Measurements from ENCODE around the gene HOMER2. TPM values are rescaled to one million over a fixed set of nuclear protein-coding genes. Genes with fewer than 3 reads are reported as not detected.
A peak's percentile ranks its signal among the peaks of the same experiment; 100 is the strongest.
"Not testable (repeated sequence)": the region's sequence is repeated elsewhere in the genome, so short reads cannot be mapped to it uniquely, and the experiment has no call there.

The HOMER2 gene
- polyA plus RNA-seq, 3 donors = 0.92 to 2.4 (median 1.6) TPM

DNA sequence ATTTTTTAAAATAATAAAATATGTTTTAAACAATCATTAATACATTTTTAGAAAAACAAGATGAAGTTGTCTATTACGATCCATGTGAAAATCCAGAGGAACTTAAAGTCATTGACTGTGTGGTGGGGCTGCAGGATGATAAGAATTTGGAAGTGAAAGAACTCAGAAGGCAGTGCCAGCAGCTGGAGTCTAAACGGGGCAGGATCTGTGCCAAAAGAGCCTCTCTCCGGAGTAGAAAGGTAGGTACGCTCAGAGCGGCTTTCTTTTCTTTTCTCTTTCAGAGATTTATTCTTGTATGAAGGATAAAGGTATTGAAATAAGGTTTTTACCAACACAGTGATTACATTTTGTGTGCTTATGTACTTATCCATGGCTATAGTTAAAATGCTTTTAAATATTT, 129.5 kb downstream of the HOMER2 start:
- Histone ChIP-seq H3K9ac (ENCODE audit: insufficient read depth, low read length, poor library complexity, severe bottlenecking) (no peak overlapping the region), H3K79me2 (ENCODE audit: insufficient read depth, low read length) (no peaks in the 10 kb centered on the region), H4K20me1 (ENCODE audit: insufficient read depth, low read length) (peaks cover 20% of the 10 kb centered on the region), H3K4me2 (replicated peaks; ENCODE audit: extremely low read depth, low read length, poor library complexity, severe bottlenecking) (no peak overlapping the region), H3K9me3 (replicated peaks in 1 of 2; ENCODE audit: control insufficient read depth in 1 of 2, insufficient read depth in 1 of 2, low read length in 2 of 2) (no peaks in the 10 kb centered on the region), H3K4me1 (ENCODE audit: control insufficient read depth in 1 of 2, insufficient read depth in 2 of 2, low read length in 2 of 2) (no peaks in the 10 kb centered on the region), H3K27me3 (ENCODE audit: control insufficient read depth in 2 of 2, insufficient read depth in 2 of 2, low read length in 2 of 2) (no peaks in the 10 kb centered on the region), H3K27ac (ENCODE audit: low read depth in 1 of 2, low read length in 2 of 2) (no peak overlapping the region), H3K4me3 (replicated peaks in 1 of 3; ENCODE audit: low read depth in 2 of 3, low read length in 3 of 3) (no peak overlapping the region), H3K36me3 (replicated peaks in 1 of 2; ENCODE audit: control insufficient read depth in 1 of 2, insufficient read depth in 2 of 2, low read length in 2 of 2) (peaks cover 75 to 96% of the 10 kb centered on the region in 2 donors), H2AFZ (ENCODE audit: insufficient read depth, low read depth, low read length, poor library complexity, severe bottlenecking) (no peak overlapping the region)
- Mint-ChIP-seq H3K4me3 (no peak overlapping the region), H3K36me3 (peaks cover 60 to 90% of the 10 kb centered on the region in 2 donors), H3K4me1 (no peaks in the 10 kb centered on the region), H3K27me3 (ENCODE audit: low read depth in 3 of 3) (no peaks in the 10 kb centered on the region), H3K9me3 (peaks cover 0 to 1% (median 0%) of the 10 kb centered on the region in 7 donors), H3K27ac (peak overlapping the region in 2 of 7 donors; percentile 41 to 60)
- TF ChIP-seq, protein P1, sequence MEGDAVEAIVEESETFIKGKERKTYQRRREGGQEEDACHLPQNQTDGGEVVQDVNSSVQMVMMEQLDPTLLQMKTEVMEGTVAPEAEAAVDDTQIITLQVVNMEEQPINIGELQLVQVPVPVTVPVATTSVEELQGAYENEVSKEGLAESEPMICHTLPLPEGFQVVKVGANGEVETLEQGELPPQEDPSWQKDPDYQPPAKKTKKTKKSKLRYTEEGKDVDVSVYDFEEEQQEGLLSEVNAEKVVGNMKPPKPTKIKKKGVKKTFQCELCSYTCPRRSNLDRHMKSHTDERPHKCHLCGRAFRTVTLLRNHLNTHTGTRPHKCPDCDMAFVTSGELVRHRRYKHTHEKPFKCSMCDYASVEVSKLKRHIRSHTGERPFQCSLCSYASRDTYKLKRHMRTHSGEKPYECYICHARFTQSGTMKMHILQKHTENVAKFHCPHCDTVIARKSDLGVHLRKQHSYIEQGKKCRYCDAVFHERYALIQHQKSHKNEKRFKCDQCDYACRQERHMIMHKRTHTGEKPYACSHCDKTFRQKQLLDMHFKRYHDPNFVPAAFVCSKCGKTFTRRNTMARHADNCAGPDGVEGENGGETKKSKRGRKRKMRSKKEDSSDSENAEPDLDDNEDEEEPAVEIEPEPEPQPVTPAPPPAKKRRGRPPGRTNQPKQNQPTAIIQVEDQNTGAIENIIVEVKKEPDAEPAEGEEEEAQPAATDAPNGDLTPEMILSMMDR (IDR thresholded peaks at IDR 0.05) = no peak
- DNase-seq = no peak
- no CpG with 5 or more reads among the region's 5 CpGs for WGBS (ENCODE audit: insufficient coverage)
- intact Hi-C loops (cut with micrococcal nuclease) = no loop called here

GRCh38 chr15:82821851-82822250, 130.7 kb downstream of the HOMER2 start:
- H3K27me3 Mint-ChIP-seq (ENCODE audit: low read depth in 3 of 3); H3K27ac Mint-ChIP-seq; H3K4me2 ChIP-seq (replicated peaks; ENCODE audit: extremely low read depth, low read length, poor library complexity, severe bottlenecking); H3K9me3 ChIP-seq (replicated peaks in 1 of 2; ENCODE audit: control insufficient read depth in 1 of 2, insufficient read depth in 1 of 2, low read length in 2 of 2); H3K27me3 ChIP-seq (ENCODE audit: control insufficient read depth in 2 of 2, insufficient read depth in 2 of 2, low read length in 2 of 2); H3K4me1 Mint-ChIP-seq; H3K27ac ChIP-seq (ENCODE audit: low read depth in 1 of 2, low read length in 2 of 2); H3K79me2 ChIP-seq (ENCODE audit: insufficient read depth, low read length); H3K4me3 Mint-ChIP-seq; H3K4me3 ChIP-seq (replicated peaks in 1 of 3; ENCODE audit: low read depth in 2 of 3, low read length in 3 of 3); H2AFZ ChIP-seq (ENCODE audit: insufficient read depth, low read depth, low read length, poor library complexity, severe bottlenecking); intact Hi-C loops (cut with micrococcal nuclease); H3K4me1 ChIP-seq (ENCODE audit: control insufficient read depth in 1 of 2, insufficient read depth in 2 of 2, low read length in 2 of 2); DNase-seq; H3K9me3 Mint-ChIP-seq; H3K9ac ChIP-seq (ENCODE audit: insufficient read depth, low read length, poor library complexity, severe bottlenecking): not testable (repeated sequence)
- peaks cover 26% of the 10 kb centered on the region for H4K20me1 ChIP-seq (ENCODE audit: insufficient read depth, low read length)
- peaks cover 59 to 88% of the 10 kb centered on the region in 2 donors for H3K36me3 Mint-ChIP-seq
- peaks cover 75 to 96% of the 10 kb centered on the region in 2 donors for H3K36me3 ChIP-seq (replicated peaks in 1 of 2; ENCODE audit: control insufficient read depth in 1 of 2, insufficient read depth in 2 of 2, low read length in 2 of 2)

DNA sequence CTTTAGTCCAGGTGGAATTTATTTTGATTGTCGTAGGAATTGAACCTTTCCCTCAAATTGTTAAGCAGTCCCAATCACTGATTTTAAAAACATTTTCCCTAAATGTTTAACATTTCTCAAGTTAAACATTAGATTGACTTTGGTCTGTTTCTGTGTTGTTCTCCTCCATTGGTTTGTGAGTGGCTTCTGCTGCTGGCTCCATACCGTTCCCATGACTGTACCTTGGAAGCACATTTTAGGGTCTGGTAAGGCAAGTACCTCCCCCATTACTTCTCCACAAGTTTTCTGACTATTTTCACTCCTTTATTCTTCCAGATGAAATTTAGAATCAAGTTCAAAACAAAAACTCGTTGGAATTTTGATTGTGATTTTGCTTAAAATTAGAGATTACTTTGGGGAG, 131.1 kb downstream of the HOMER2 start:
- H3K9me3 ChIP-seq (replicated peaks in 1 of 2; ENCODE audit: control insufficient read depth in 1 of 2, insufficient read depth in 1 of 2, low read length in 2 of 2); H3K4me1 Mint-ChIP-seq; H3K27ac ChIP-seq (ENCODE audit: low read depth in 1 of 2, low read length in 2 of 2); DNase-seq; H3K9me3 Mint-ChIP-seq; H3K9ac ChIP-seq (ENCODE audit: insufficient read depth, low read length, poor library complexity, severe bottlenecking); H3K27me3 ChIP-seq (ENCODE audit: control insufficient read depth in 2 of 2, insufficient read depth in 2 of 2, low read length in 2 of 2); H3K27me3 Mint-ChIP-seq (ENCODE audit: low read depth in 3 of 3); H3K4me3 Mint-ChIP-seq; H3K4me2 ChIP-seq (replicated peaks; ENCODE audit: extremely low read depth, low read length, poor library complexity, severe bottlenecking); intact Hi-C loops (cut with micrococcal nuclease); H2AFZ ChIP-seq (ENCODE audit: insufficient read depth, low read depth, low read length, poor library complexity, severe bottlenecking); H3K4me1 ChIP-seq (ENCODE audit: control insufficient read depth in 1 of 2, insufficient read depth in 2 of 2, low read length in 2 of 2); H3K4me3 ChIP-seq (replicated peaks in 1 of 3; ENCODE audit: low read depth in 2 of 3, low read length in 3 of 3): not testable (repeated sequence)
- Histone ChIP-seq H3K79me2 (ENCODE audit: insufficient read depth, low read length) (peaks cover 11% of the 10 kb centered on the region), H4K20me1 (ENCODE audit: insufficient read depth, low read length) (peaks cover 28% of the 10 kb centered on the region), H3K36me3 (replicated peaks in 1 of 2; ENCODE audit: control insufficient read depth in 1 of 2, insufficient read depth in 2 of 2, low read length in 2 of 2) (peaks cover 75 to 96% of the 10 kb centered on the region in 2 donors)
- Mint-ChIP-seq H3K27ac (peak overlapping the region in 2 of 7 donors; percentile 21 to 31), H3K36me3 (peaks cover 59 to 88% of the 10 kb centered on the region in 2 donors)
- whole genome bisulfite sequencing (ENCODE audit: insufficient coverage) = no CpG with 5 or more reads among the region's 3 CpGs

Measured in CD14-positive monocyte (primary cell).